HS-27A (cell line): Measurements from ENCODE around the gene TRPC5OS.

Source experiments
- DNase-seq: peaks from one replicate; pipeline ENCODE4 v3.0.0-alpha.2; 2012; ENCODE audit warnings: low read depth, missing footprints

Gene TRPC5OS

DNA sequence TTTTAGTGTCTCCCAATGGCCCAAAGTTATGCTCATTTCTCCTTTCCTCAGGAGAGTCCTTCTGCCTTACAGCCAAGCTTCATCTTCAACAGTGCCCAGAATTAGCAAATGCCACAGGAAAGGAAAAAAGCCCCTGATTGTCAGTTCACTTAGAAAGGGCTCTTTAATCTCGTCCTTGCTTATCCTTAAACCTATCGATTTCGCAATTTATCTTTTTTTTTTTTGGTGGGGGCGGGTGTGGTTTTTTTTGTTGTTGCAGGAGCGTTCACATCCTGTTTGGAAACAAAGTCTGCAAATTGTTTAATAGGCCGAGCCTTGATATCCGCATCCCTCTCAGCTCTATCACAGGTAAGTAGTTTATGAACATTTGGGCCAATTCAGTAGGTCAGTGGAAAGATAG is 20.2 kb downstream of the TRPC5OS start:
- DNase-seq = no peak

- DNase-seq = no peak
These were observed 38.6 kb downstream of the TRPC5OS start for GRCh38 chrX:111914398-111915090.

DNA sequence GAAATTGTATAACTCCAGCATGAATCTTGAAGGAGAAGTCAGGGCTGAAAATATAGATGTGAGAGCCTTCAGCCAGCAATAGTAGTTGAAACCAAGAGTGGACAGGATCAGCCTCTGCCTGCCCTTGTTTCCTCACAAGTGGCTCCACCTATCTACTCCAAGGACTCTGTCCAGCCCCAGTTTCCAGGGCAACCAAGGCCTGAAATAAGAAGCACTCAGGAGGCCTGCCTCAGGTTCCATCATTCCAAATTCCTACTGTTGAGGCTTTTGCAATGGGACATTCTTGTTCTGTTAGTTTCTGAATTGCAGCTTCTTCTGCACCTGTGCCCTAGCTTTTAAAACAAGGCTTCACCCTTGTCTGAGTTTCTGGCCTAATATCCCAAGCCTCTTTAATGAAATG is 41.6 kb downstream of the TRPC5OS start:
- DNase-seq = no peak

- no peak for DNase-seq
These were observed 52.5 kb downstream of the TRPC5OS start for GRCh38 chrX:111928456-111928855.
